ENCODE data around the gene CDK8. TPM values are rescaled to one million over a fixed set of nuclear protein-coding genes. Genes with fewer than 3 reads are reported as not detected.
"Not testable (repeated sequence)": the region's sequence is repeated elsewhere in the genome, so short reads cannot be mapped to it uniquely, and the experiment has no call there.

CDK8 gene
- 19.8 and 22.5 TPM in 2 replicates for total RNA-seq (2014; rRNA removed)
- polyA plus RNA-seq (2012), result 6.9 TPM

GRCh38 chr13:26253787-26254582 lies at the start of gene CDK8:
Gene CDK8 (plus strand): TSS chr13:26254129. CDS start chr13:26254642, 513 bp downstream.
- peak; percentile 94 for DNase-seq (ENCODE audit: low read depth)

DNA sequence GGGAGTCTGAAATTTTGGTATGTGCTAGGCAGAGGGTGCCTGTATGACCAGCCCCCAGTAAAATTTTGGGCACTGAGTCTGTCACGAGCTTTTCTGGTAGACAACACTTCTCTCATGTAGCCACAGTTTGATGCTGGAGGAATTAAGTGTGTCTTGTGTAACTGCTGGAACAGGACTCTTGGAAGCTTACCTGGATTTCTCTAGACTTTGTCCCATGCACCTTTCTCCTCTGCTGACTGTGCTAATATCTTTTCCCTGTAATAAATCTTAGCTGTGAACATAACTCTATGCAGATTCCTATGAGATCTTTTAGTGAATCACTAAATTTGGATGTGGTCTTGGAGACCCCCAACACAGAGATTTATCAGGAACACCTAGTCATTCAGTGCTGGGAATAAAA lies 45.6 kb upstream of the CDK8 start:
- DNase-seq (ENCODE audit: low read depth), result no peak

GRCh38 chr13:26213345-26213744 lies 40.6 kb upstream of the CDK8 start:
- no peak for DNase-seq (ENCODE audit: low read depth)

- DNase-seq (ENCODE audit: low read depth), result no peak
These were observed 39.9 kb upstream of the CDK8 start for GRCh38 chr13:26213982-26214381.

- DNase-seq (ENCODE audit: low read depth), result no peak
These were observed 37.9 kb upstream of the CDK8 start for GRCh38 chr13:26216042-26216441.

DNA sequence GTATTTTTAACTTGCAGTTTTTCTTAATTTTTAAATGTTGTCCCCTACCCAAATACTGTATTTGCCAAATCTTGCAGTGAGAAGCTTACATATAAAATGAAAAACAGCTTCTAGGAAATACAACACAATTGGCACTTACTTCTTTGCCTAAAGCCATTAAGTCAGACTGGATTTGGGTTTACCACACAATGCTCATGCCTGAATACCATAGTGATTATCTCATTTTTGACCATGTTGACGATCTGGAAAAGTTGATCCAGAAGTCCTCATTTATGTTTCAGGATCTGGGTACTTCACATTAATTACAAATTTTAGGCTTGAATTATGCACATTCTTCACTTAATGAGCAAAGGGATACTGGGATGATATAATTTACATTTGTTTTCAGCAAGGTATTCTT lies 34.2 kb upstream of the CDK8 start:
- DNase-seq (ENCODE audit: low read depth), result peak; percentile 32

DNA sequence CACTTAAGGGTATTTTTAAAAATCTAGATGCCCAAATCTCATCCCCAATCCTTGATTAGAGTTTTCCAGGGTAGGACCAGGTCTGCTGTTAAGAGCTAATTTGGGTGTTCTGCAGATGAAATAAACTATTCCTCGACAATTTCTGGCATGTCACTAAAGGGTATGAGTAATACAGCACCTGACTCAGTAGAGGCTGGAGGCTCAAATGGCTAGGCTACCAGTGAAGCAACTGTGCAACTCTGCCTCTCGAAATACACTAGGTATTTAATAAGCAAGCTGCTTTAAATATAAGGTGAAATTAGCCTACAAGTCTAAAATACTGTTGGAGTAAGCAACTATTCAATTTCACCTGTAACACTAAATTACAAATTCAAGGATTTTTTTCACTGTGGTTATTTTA lies 33.4 kb upstream of the CDK8 start:
- peak; percentile 57 for DNase-seq (ENCODE audit: low read depth)

DNA sequence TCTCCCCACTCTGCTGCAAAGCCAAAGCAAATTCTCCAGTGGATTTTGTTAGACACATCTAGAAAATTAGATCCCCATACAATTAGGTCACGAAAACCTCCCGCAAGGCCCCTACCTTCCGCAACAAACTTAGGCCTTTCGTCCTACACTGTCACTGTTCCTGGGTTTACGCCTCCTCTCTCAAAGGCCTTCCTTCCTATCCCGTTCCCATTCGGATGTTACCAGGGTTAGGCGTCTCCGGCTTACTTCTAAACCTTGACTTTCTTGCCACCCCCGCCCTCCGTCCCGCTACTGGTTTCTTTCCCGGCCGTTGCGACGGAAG lies 32.6 kb upstream of the CDK8 start:
- DNase-seq (ENCODE audit: low read depth), result no peak

DNA sequence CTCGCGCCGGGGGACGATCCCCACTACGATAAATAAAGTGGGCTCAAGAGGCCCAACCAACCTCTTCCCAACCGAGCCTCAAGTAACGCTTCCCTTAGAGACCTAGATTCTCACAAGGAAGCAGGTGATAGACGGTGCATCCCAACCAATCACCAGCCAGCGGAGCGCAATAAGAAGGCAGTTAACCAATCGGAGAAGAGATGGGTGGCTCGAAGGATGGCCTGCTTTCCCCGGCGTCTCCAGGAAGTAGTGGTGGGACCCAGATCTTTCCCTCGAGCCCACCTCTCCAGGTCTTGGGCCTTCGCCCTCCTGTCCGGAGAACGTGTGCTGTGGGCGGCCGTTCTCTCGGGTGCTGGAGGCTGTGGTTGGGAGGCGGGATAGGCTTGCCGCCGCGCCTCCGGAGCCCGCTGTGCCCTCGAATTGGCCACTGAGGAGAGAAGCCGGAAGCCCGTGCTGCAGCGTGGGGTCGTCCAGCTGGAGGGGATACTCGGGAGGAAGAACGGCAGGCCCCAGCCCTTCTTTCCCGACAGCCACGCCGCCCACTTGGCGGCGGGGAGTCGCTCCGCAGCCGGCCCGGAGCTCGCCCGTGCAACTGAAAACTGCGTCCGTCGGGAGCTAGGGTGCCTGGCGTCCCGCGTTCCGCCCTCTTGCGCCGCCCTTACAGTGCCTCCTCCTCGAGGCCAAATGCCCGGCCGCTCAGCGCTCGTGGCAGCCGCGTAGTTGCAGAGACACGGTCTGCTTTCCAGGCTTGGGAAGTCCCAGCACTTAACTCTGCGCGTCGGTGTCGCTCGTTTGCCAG lies 32.0 kb upstream of the CDK8 start, which contains the start of gene RNF6:
Gene RNF6, minus strand, starts transcription at position 594 of the 799 bp plus-strand sequence. CDS start 2,665 bp downstream, outside the sequence.
- peak; percentile 98 for DNase-seq (ENCODE audit: low read depth)

DNA sequence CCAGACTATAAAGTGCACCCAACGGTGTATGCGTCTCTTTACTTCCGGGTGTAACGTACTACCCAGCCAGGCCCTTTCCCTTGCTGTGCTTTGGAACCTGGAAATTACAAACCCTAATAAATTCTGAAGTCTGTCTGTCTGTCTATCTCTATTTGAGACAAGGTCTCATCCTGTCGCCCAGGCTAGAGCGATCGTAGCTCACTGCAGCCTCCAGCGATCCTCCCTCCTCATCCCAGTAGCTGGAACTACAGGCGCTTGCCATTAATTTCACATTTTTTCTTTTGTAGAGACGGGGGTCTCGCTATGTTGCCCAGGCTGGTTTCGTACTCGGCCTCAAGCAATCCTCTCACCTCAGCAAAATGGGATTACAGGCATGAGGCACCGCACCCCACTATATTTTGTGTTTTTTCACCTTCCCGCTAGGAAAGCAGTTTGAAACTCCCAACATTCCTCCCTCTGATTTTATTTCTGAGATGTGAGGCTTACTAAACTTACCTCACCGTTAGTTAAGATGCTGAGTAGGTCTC lies 31.3 kb upstream of the CDK8 start:
- DNase-seq (ENCODE audit: low read depth), result no peak

DNA sequence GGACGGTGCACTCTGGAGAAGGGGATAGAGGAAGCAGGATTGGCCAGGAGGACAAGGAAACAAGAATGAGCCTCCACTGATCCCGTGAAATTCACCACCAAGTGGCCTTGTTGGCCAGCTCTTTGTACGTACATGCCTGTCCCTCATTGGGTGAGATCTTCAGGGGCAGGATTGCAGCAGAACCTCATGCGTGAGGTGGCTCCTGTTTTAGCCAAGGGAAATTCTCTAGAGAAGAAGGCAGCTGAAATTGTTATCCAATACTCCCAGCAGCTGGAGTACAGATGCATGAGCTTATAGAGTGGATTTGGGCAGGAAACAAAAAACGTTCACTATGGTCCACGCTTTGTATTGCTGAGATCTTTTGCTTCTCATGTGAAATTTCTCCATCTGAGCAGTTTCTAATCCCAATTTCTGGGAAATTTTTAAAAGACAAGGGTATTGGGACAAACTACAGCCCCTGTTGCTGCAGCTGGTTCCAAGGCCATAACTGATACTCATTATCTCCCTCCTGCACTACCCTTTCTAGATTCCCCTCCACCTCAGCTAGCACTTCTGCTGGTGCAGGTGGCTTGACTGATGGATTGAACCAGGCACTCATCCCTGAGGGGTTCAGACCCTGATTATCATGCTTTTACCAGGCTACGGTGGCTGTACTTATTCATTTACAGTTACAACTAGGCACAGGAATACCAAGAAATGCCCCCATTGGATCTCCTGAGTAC lies 27.9 kb upstream of the CDK8 start:
- no peak for DNase-seq (ENCODE audit: low read depth)

GRCh38 chr13:26227166-26227971 lies 26.6 kb upstream of the CDK8 start:
- DNase-seq (ENCODE audit: low read depth), result no peak

- no peak for DNase-seq (ENCODE audit: low read depth)
These were observed 25.8 kb upstream of the CDK8 start for GRCh38 chr13:26228096-26228495.

DNA sequence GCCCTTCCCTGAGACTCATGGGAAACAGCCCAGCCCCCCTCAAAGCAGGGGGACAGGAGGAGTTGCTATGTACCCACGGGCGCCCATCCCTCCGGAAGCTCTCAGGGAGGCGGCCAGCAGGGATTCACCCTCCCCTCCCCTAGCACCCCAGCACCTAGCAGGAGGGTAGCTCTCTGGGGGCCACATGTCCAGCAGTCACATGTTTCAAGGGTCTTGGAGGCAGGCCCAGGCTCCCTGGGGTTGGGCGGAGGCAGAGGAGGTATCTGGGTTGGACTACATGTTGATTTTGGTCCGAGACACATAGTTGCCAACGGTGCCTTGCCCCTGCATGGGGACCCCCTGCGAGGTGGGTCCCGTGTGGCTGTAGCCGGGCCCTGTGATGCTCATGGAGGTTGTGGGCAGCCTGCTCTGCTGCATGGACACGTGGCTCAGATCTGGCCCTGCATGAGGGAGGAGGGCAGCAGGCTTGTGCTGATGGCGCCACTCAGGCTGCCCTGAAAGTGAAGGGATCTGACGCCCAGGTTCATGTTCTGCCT lies 24.8 kb upstream of the CDK8 start:
- DNase-seq (ENCODE audit: low read depth), result no peak

DNA sequence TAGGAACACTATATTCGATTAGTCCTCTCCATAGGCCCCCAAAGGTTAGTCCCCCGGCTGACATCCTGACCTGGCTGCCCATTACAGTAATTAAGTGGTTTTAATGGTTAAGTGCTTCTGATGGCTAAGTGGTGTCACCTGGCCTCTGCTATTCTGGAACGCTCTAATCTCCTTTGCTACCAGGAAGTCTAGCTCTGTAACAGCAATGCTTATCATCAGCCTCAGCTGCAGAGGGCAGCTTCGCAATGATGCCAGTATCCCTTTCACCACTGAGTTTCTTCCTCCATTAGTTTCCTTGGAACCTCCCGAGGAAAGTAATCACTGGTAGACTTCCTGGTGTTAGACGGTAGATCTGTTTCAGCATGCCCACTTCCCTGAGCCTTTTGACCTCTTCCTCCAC lies 23.2 kb upstream of the CDK8 start:
- no peak for DNase-seq (ENCODE audit: low read depth)

DNA sequence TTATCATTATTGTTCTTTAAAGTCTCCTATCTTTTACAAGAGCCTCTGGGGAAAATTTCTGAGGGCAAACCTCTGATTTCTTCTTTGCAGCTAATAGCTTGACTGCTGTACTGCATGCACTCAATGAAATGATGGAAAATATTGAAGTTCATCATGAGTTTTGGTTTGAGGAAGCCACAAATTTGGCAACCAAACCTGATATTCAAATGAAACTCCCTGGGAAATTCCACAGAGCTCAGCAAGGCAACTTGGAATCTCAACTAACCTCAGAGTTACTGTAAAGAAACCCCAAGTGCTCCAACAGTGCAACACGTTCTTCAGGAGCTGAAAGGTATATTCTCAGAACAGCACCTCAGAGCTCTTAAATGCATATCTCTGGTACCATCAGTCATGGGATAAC lies 17.6 kb upstream of the CDK8 start:
- no peak for DNase-seq (ENCODE audit: low read depth)

DNA sequence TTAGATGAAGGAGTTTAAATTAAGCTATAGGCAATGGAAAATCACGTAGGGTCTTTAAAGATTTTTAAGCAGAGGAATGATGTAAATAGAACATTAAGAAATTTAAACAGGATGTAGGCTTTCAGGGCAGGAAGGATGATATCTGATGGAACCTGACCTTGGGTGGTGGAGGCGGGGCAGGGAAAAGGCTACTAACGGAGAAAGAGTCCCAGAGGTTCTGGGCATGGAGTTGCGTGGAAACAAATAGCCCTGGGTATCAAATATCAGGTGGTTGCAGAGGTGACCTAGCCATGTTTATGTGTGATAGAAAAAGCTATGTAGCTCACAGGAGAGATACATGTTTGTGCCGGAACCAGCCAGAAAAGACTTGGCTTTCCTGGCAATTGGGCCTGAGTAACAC lies 7.8 kb upstream of the CDK8 start:
- DNase-seq (ENCODE audit: low read depth), result no peak

DNA sequence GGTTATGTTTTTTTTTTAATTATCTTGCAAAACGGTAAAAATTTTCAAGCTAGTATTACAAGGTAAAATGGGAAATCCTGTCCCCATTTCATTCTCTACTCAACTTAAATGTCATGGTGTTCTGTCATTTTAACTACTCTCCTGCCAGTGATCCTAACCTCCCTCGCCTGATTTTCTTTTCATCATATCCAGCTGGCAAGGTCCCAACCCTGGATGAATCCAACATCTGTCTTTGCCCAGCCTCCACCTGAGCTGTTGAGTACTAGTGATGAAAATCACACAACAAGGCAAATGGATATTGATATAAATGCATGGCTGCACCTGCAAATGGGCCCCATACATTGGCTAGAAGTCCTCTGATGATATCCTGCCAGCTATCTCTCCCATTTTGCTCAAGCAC lies 6.9 kb upstream of the CDK8 start:
- DNase-seq (ENCODE audit: low read depth), result no peak

DNA sequence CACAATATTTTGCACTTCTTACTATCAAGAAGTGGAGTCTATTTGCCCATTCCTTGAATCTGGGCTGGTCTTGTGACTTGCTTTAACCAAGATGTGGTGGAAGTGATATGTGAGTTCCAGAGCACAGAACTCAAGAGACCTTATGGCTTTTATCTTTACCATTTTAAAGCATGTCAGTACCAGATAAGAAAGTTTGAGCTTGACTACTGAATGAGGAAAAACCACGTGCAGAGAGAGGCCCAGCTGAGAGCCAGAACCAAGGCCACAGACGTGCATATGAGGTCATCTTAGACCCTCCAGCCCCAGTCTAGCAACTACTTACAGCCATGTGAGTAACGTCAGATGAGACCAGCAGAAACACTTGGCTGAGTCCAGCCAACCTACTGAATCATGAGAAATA lies 6.3 kb upstream of the CDK8 start:
- DNase-seq (ENCODE audit: low read depth), result no peak

- DNase-seq (ENCODE audit: low read depth), result no peak
These were observed 4.4 kb upstream of the CDK8 start for GRCh38 chr13:26249551-26249950.

DNA sequence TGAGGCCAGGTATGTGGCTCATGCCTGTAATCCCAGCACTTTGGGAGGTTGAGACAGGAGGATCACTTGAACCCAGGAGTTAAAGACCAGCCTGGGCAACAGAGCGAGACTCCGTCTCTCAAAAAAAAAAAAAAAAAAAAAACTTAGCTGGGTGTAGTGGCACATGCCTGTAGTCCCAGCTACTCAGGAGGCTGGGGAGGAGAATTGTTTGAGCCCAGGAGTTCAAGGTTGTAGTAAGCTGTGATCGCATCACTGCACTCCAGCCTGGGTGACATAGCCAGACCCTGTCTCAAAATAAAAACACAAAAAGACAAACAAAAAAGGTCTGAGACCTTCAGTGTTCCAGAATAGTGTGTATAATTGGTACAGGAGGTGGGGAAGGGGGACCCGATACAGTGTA lies 1.9 kb upstream of the CDK8 start:
- DNase-seq (ENCODE audit: low read depth), result not testable (repeated sequence)
